ENCODE data around the gene TTC39C. TPM values are rescaled to one million over a fixed set of nuclear protein-coding genes. Genes with fewer than 3 reads are reported as not detected.

TTC39C gene
- total RNA-seq, 1 donor from 2014 or later = 29.2 TPM

DNA sequence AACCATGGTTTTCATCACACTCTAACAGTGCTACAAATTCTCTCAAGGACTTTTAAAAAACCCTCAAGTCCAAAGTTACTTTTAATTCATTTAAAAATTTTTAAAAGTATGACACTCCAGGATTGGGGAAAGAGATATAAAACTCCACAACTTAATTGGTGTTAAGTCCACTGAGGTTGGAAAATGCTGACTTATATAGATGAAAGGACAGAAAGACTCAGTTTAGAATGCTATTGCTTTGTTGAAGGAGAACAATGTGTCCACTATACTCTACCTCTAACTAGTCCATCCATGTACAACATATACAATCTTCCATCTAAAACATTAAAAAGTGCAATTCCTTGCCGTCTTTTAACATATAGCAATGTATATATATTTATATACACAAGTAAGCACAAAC lies 165.5 kb downstream of the TTC39C start:
- no peaks in the 10 kb centered on the region for H3K9me3 Mint-ChIP-seq
- no peaks in the 10 kb centered on the region for H3K36me3 Mint-ChIP-seq (ENCODE audit: low read depth)
- no peak overlapping the region for H3K4me3 Mint-ChIP-seq
- intact Hi-C loops (cut with micrococcal nuclease) = no loop called here
- H3K27ac Mint-ChIP-seq = no peak overlapping the region
- DNase-seq = no peak
- H3K27me3 Mint-ChIP-seq = no peaks in the 10 kb centered on the region
- H3K4me1 Mint-ChIP-seq = peaks cover 2% of the 10 kb centered on the region

DNA sequence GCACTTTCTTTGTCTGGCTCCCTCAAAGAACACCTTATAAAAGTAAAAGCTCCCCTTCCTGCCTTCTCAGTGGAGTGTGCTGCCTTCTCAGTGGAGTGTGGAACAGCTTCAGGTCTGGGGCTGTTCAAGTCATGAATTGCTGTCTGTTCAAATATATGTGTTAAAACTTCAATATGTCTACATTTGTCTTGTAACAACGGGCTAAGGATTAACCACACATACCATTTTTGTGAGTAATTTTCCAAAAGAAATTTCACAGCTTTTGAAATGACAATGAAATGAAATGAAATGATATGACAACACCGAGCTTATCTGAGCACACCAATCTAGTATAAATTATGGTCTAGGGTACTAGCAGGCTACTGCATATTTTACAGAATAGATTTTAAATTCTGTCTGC lies 167.3 kb downstream of the TTC39C start:
- Mint-ChIP-seq H3K36me3 (ENCODE audit: low read depth) (no peaks in the 10 kb centered on the region), H3K27me3 (no peaks in the 10 kb centered on the region), H3K4me3 (no peak overlapping the region), H3K4me1 (peaks cover 2% of the 10 kb centered on the region), H3K27ac (no peak overlapping the region), H3K9me3 (no peaks in the 10 kb centered on the region)
- intact Hi-C loops (cut with micrococcal nuclease) = no loop called here
- no peak for DNase-seq

Other genes starting within 250 kb of the TTC39C start
- 0.36 and 1.3 TPM in 2 replicates for gene CABYR, start 124.3 kb downstream of the TTC39C start, total RNA-seq